WTC11 (cell line): Measurements from ENCODE around the gene MKNK2.

Source experiments
- ATF2 ChIP-seq: sonication (generic); formaldehyde crosslinking; IDR thresholded peaks from 2 replicates; pipeline ENCODE4 v1.8.1; 2022; ENCODE audit warnings: low read depth, missing genetic modification reagents, borderline replicate concordance
- NR2C2 ChIP-seq: sonication (generic); formaldehyde crosslinking; IDR thresholded peaks from 2 replicates; pipeline ENCODE4 v1.8.0; 2022; ENCODE audit warnings: mild to moderate bottlenecking, missing genetic modification reagents
- TF ChIP-seq, protein P1 (sequence below): fragments of 200-600 bp; IDR thresholded peaks from 2 replicates; pipeline ENCODE4 v1.8.0; 2022; ENCODE audit warnings: antibody characterized with exemption
- TF ChIP-seq, protein P2 (sequence below): sonication (generic); formaldehyde crosslinking; IDR thresholded peaks from 2 replicates; pipeline ENCODE4 v1.8.0; 2022; ENCODE audit warnings: mild to moderate bottlenecking, missing genetic modification reagents

DNA sequence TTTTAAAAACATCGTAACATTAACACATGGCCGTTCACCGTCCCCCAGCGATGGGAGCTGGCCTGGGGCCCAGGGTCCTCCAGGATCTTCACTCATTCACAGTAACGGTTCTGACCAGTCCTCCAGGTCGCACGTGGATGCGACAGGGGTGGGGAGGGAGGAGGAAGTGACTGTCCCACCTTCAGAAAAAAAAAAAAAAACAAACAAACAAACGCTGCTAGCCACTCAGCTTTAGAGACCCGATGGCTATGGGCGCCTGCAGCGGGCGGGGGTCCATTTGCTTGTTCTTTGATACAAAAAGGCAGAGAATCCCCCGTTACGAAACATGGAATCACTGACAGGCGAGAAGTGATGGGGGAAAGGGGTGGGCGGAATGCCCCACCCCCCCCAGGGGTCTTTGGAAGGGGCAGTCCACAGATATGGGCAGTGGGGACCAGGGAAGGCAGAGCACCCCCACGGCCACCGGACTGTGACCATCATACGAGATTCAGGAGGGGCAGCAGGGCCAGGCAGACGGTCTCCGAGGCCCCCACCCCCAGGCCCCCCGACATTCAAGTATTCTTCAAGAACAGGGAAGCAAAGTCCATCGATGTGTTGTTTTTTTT lies 13.3 kb downstream of the MKNK2 start:
- TF ChIP-seq, protein P1, sequence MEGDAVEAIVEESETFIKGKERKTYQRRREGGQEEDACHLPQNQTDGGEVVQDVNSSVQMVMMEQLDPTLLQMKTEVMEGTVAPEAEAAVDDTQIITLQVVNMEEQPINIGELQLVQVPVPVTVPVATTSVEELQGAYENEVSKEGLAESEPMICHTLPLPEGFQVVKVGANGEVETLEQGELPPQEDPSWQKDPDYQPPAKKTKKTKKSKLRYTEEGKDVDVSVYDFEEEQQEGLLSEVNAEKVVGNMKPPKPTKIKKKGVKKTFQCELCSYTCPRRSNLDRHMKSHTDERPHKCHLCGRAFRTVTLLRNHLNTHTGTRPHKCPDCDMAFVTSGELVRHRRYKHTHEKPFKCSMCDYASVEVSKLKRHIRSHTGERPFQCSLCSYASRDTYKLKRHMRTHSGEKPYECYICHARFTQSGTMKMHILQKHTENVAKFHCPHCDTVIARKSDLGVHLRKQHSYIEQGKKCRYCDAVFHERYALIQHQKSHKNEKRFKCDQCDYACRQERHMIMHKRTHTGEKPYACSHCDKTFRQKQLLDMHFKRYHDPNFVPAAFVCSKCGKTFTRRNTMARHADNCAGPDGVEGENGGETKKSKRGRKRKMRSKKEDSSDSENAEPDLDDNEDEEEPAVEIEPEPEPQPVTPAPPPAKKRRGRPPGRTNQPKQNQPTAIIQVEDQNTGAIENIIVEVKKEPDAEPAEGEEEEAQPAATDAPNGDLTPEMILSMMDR, result no peak
- no peak for TF ChIP-seq NR2C2 (CRISPR knock-in tag)
- TF ChIP-seq, protein P2, sequence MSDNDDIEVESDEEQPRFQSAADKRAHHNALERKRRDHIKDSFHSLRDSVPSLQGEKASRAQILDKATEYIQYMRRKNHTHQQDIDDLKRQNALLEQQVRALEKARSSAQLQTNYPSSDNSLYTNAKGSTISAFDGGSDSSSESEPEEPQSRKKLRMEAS (CRISPR knock-in tag), result no peak
- no peak for TF ChIP-seq ATF2 (CRISPR knock-in tag)
